LNCAP (cell line): ENCODE measurements around the gene SGPP1.

Source experiments
- CTCF ChIP-seq: fragments of 450-650 bp; IDR thresholded peaks from 2 replicates; pipeline ENCODE4 v1.5.1; 2017; ENCODE audit warnings: mild to moderate bottlenecking

SGPP1 gene

GRCh38 chr14:63638493-63638892 is 89.4 kb downstream of the SGPP1 start:
- no peak for TF ChIP-seq CTCF
